ENCODE results near the gene NFIA.

NFIA gene

DNA sequence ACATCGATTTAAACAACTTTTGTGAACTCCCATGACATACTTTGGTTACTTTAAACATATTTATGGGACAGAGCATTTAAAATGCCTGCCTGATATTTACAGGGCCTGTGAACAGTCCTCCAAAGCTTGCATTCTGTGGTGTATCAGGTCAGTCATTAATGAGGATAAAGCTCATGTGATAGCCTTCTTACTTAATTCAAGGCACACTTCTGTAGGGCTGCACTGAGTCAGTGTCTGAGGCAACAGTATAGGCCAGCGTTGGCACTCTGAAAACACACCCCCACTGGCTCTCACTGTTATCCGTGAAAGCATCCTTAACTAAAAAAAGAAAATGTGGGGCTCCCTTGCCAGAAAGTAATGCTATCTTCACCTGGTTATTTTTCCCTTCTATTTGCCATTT, 200.0 kb downstream of the NFIA start:
- DNase-seq = no peak

DNA sequence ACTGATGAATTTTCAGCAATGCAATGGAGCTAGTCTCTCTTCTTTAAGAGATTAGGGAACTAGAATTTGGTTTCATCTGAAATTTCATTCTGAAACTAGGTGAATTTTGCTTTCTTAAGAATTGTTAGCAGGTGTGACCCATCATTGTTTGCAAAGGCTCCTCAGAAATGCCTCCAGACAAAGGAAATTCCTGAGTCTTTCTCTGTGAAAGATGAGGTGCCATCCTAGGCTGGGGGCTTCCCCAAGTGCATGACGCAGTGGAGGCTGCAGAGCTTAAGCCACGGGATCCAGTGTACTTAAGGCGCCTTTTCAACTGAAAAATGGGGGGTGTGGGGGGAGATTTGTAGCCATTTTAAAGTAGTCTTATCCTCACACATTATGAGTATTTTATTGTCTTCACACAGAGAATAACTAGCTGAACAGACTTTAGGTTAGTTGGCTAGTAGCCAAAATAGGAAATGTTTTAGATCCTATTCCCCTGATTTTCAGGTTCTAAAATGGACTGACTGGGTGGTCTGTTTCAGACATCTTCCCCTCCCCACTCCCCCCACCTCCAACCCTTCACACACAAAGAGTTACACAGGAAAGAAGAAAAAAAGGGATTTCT, 202.0 kb downstream of the NFIA start:
- DNase-seq = no peak

DNA sequence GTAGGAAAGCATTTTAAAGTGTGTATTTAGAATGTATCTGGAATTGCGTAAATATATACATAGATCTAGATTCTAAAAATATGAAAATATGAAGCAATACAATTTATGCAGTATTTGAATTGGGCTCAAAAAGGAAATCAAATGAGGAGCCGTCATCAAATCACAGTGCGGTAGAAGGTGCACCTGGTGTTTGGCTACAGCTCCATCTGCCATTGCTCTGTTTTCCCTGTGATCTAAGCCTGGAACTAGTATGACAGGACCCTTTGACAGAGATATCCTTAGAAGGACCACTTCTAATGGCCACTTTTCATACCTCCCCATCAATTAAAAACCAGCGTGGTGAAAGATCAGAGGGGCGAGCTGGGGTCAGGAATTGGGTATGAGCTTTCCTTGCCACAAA, 202.6 kb downstream of the NFIA start:
- no peak for DNase-seq

- no peak for DNase-seq
These were observed 203.1 kb downstream of the NFIA start for GRCh38 chr1:61285371-61285885.

DNA sequence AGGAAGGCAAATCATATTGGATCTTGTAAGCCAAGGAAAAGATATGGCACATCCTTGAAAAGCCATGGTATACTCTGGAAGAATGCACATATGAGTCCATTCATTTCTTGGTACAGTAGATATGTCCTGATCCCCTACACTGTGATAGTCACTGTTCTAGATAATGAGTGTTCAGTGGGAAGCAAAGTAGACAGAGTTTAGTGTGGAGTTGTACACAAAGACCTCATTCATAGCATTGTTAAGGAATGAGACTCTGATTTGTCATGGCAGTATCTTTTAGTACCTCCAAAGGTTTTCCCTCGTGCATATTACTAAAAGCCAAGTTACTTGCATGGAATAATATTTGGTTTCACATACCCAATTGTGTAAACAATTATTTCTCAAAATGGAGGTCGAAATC, 204.7 kb downstream of the NFIA start:
- DNase-seq = no peak

DNA sequence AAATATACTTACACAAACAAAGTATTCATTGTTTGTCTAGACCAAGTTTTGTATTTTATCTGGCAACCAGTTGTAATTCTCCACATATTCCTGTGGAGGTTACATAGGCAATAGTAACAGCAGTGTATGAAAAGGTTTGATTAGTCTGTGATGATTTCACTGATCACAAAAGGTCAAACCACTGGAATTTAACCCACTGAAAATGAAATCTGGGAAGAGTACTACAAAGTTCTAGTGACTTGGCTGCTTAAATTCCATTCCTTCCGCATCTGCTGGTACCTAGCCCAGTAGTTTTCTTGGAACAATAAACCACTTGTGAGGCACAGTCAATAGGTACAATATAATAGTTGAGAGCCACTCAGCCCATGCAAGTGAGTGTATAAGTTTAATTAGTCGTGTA, 205.4 kb downstream of the NFIA start:
- no peak for DNase-seq

DNA sequence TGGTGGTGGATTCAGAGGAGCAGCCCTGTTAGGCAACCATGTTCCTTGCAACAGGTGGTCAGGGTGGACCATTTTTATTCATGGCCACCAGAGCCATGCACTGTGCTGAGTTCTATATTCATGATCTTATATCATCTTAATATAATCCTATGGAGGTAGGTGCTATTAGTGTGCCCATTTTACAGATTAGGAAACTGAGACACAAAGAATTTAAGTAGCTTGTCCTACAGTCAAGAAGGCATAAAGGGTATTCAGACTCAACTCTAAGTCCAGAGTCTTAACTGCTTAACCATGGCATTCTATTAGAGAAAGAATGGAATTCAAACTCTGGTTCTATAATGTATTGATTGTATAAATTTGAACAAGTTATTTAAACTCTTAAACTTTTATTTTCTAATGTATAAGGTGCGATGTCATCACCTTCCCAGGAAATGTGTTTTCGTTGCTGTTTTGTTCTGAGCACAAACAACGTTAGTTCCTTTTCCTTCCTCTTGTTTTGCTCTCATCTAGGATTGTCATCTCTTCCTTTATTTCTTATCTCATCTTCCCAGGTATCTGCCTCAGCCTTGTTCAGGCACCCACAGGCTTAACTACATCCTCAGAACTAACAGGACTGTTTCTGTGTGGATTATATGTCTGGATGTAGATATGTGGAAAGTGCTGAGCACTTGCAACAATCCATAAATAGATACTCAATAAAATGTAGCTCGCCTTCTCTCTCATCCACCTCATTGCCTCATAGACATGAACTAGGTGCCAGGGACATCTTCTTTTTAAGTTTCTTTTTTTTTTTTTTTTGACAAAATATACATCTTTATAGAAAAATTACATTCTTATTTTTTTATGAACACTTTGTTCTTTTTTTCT, 207.1 kb downstream of the NFIA start:
- DNase-seq = no peak

DNA sequence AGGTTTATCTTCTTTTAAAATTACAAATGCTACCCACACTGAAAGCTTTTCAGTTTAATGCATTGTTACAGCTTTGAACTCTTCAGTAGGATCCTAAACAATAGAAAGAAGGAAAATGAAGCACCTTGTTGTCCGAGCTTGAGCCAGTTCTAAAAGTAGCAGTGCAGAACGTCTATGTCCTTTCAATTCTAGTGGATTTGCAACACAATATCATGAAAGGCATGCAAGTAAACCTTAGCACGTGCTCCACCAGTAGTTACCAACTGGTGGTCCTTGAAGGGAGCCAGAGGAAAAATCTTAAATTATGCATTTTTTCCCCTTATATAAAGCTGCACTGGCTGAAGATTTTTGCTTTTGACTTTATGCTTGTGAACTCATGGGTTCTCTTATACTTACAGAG, 208.2 kb downstream of the NFIA start:
- no peak for DNase-seq

DNA sequence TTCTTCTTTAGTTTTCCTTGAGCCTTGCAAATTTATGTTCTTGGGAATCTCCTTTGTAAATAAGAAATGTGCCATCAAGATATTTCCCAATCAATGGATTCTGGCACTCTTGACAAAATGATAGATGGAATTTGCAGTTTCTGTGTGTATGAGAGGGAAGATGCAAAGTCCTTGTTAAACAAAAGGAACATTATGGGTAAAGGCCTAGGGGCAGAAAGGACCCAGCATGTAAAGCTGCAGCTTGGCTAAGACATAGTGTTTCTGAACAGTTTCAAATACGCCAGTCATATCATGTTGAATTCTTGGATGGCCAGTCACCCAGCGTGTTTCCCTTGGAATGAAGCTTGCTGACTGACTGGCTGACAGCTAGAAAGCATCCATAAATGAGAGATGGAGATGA, 210.8 kb downstream of the NFIA start:
- no peak for DNase-seq

- no peak for DNase-seq
These were observed 211.7 kb downstream of the NFIA start for GRCh38 chr1:61293986-61294504.

- no peak for DNase-seq
These were observed 212.6 kb downstream of the NFIA start for GRCh38 chr1:61294930-61295329.

- DNase-seq = no peak
These were observed 213.6 kb downstream of the NFIA start for GRCh38 chr1:61295818-61296537.

GRCh38 chr1:61297887-61298286, 215.5 kb downstream of the NFIA start:
- no peak for DNase-seq

DNA sequence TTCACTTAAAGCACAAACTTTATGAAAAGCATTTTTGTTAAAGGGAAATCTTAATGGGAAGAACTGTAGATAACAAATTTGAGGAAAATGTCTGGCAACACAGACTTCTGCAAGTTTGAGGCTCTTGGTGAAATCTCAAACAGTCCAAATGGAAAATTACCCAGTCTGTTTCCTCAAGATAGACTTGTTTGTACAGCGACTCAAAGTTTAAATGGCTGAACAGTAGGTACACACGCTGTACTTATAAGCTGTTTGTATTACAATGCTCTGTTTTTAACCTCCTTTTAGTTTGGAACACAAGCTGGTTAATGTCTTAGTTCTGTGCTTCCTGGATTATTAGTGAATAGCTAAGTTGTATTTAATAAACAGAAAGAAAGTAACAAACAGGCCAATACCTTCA, 217.1 kb downstream of the NFIA start:
- no peak for DNase-seq

DNA sequence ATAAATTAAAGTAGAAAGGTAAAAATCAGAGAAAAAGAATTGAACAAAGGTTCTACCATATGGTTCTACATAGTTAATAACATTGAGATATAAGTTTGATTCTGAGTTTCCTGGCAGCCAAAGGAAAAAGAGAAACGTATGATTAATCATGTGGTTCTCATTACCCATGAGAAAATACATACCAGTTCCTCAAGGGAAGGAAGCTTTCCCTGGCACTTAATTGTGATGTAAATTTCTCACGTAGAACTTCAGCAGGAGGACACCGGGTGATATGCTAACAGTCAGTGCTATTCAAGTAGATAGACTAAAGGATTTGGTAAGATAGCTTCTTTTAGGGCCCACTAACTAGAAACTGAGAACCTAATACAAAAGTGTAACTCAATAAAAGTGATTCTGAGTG, 218.5 kb downstream of the NFIA start:
- no peak for DNase-seq

- no peak for DNase-seq
These were observed 219.7 kb downstream of the NFIA start for GRCh38 chr1:61301824-61302657.

GRCh38 chr1:61307422-61308142, 225.2 kb downstream of the NFIA start:
- DNase-seq = no peak

- no peak for DNase-seq
These were observed 227.7 kb downstream of the NFIA start for GRCh38 chr1:61310057-61310456.

- DNase-seq = no peak
These were observed 228.2 kb downstream of the NFIA start for GRCh38 chr1:61310538-61310937.

DNA sequence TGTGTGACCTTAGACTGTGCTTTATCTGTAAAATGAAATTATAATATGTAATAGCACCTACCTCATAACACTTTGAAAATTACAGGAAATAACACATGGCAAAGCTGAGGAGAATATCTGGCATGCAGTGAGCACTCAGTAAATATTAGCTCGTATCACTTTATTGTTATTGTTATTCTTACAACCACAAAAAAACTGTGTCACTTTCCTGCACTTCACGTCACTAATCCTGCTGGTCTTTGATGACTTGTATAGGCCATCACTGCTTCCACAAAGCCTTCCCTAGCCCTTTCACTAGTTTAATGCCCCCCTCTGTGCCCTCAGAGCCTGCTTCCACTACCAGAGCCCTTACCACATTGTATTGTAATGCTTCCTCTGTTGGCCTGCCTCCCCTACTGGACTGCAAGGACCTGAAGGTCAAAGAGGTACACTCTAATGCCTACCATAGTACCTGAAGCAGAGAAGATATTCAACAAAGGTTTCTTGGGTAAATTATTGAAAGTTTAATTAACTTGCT, 231.6 kb downstream of the NFIA start:
- no peak for DNase-seq

DNA sequence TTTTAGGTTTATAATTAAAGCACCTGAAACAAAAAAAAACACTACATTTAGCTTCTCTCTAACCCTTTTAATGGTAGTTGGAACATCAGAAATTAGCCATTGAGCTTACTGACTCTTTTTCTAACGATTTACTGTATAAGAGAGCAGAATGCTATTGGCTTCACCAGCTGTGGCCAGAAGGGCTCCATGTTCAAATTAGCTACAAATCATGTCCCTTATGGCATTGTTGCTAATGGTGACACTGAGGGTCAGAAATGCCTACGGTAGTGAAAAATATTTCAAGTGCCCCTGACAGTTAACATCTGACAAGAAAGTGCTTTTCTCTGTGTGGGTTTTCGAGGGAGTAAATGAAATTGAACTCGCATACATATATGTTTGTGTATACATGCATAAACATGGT, 232.7 kb downstream of the NFIA start:
- DNase-seq = no peak

DNA sequence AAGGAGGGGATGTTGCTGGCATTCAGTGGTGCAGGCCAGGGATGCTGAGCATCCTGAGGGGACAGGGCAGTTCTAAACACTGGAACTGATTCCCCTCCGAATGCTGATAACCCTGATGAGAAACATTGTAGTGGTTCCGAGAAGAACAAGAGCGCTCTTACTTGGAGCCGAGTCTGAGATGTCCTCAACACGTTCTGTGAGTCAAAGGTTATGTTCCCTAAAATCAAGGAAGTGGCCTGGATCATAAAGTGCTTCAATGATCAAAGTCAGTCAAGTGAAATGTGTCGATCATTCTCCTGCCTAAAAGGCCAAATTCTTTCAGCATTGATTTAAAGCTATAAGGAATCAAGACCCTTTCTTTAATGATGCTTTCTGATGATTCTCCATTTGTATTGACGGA, 234.1 kb downstream of the NFIA start:
- no peak for DNase-seq
